Measurements from ENCODE around the gene ARFIP2. TPM values are rescaled to one million over a fixed set of nuclear protein-coding genes. Genes with fewer than 3 reads are reported as not detected.

Gene ARFIP2
- total and polyA plus RNA-seq, 8 donors: 30.5 to 92.0 (median 38.6) TPM

DNA sequence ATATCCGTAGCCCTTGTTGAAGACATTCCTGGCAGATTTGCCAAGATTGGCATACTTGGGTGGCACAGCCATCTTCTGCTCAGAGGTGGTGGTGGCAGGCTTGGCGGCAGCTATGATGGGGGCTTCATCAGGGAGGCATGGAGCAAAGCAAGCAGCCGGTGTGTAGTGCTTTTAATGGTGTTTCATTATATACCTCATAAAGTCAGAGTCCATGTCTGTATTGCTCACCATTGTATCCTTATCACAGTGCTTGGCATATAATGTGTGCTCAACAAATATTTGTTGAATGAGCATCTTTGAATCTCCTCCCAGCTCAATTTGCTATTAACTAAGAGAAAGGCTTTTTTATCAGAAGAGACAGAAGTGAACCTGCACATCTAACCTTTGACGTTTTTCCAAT lies 8.2 kb upstream of the ARFIP2 start:
- no peak overlapping the region for H3K4me3 ChIP-seq
- H3K27me3 ChIP-seq: no peaks in the 10 kb centered on the region
- WGBS, 2 donors: 60 to 61% methylated on average over 4 of the region's 4 CpGs
- peak in 1 of 4 donors; percentile 35 for ATAC-seq
- TF ChIP-seq, protein P1, sequence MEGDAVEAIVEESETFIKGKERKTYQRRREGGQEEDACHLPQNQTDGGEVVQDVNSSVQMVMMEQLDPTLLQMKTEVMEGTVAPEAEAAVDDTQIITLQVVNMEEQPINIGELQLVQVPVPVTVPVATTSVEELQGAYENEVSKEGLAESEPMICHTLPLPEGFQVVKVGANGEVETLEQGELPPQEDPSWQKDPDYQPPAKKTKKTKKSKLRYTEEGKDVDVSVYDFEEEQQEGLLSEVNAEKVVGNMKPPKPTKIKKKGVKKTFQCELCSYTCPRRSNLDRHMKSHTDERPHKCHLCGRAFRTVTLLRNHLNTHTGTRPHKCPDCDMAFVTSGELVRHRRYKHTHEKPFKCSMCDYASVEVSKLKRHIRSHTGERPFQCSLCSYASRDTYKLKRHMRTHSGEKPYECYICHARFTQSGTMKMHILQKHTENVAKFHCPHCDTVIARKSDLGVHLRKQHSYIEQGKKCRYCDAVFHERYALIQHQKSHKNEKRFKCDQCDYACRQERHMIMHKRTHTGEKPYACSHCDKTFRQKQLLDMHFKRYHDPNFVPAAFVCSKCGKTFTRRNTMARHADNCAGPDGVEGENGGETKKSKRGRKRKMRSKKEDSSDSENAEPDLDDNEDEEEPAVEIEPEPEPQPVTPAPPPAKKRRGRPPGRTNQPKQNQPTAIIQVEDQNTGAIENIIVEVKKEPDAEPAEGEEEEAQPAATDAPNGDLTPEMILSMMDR (IDR thresholded peaks at IDR 0.05): no peak
- H3K27ac ChIP-seq: no peak overlapping the region
- intact Hi-C loops (cut with DNase I): no loop called here
- H3K36me3 ChIP-seq: peaks cover 0 to 10% (median 0%) of the 10 kb centered on the region in 3 donors
- H3K4me1 ChIP-seq: no peaks in the 10 kb centered on the region
- DNase-seq: no peak
- FAIRE-seq: no peak
- no peaks in the 10 kb centered on the region for H3K9me3 ChIP-seq

DNA sequence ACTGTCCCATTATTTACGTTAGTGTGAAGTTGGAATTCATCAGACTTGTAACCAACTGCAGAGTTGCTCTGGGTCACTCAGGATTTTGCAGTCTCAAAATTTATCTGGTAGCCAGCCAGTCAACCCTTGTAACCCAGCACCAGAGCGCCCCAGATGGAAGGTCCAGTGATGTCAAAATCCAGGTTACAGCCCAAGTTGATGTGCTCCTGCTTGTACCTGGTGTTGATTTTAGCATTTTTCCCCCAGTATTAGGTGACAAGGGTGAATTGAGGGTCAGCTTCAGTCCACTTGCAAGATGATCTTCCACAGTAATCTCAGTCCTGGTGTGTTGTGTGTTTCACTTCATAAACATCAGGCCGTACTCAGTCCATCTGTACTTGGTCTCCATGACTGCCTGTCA lies 7.7 kb upstream of the ARFIP2 start:
- no peaks in the 10 kb centered on the region for H3K9me3 ChIP-seq
- no peaks in the 10 kb centered on the region for H3K4me1 ChIP-seq
- DNase-seq: no peak
- H3K4me3 ChIP-seq: no peak overlapping the region
- no peak for ATAC-seq
- FAIRE-seq: no peak
- WGBS, 2 donors: 92 to 97% methylated on average over 3 of the region's 3 CpGs
- TF ChIP-seq, protein P1 (IDR thresholded peaks at IDR 0.05): no peak
- intact Hi-C loops (cut with DNase I): no loop called here
- H3K36me3 ChIP-seq: peaks cover 0 to 10% (median 0%) of the 10 kb centered on the region in 3 donors
- no peaks in the 10 kb centered on the region for H3K27me3 ChIP-seq
- no peak overlapping the region for H3K27ac ChIP-seq

DNA sequence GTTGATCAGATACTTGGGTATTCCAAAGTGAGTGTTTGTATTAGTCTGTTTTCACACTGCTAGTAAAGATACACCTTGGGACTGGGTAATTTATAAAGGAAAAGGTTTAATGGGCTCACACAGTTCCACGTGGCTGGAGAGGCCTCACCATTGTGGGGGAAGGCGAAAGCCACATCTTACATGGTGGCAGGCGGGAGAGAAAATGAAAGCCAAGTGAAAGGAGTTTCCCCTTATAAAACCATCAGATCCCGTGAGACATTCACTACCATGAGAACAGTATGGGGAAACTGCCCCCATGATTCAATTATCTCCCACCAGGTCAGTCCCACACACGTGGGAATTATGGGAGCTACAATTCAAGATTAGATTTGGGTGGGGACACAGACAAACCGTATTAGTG lies 7.2 kb upstream of the ARFIP2 start:
- Histone ChIP-seq H3K4me1 (no peaks in the 10 kb centered on the region), H3K27ac (no peak overlapping the region), H3K9me3 (no peaks in the 10 kb centered on the region), H3K4me3 (no peak overlapping the region), H3K36me3 (peaks cover 0 to 5% (median 5%) of the 10 kb centered on the region in 3 donors), H3K27me3 (no peaks in the 10 kb centered on the region)
- TF ChIP-seq, protein P1 (IDR thresholded peaks at IDR 0.05): no peak
- WGBS, 2 donors: 90 to 95% methylated on average over 6 of the region's 6 CpGs
- no peak for ATAC-seq
- FAIRE-seq: no peak
- intact Hi-C loops (cut with DNase I): no loop called here
- DNase-seq: no peak

DNA sequence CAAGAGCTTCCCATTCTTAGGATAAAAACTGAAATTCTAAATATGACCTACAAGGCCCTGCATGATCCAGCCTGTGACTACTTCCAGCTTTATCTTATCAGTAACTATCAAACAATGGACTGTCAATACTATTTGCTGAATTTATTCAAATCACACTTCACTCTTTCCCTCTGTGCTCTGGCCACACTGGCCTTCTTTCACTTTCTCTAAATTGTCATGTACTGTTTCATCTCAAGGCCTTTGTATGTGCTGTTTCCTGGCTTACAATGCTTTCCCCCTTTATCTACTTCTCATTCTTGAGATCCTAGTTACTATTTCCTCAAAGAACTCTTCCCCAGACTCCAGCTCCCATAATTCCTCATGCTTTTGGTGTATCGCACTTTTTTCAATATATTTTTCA lies 5.8 kb upstream of the ARFIP2 start:
- FAIRE-seq (no peak), DNase-seq (no peak), ATAC-seq (no peak)
- TF ChIP-seq, protein P1 (IDR thresholded peaks at IDR 0.05): no peak
- intact Hi-C loops (cut with DNase I): no loop called here
- peaks cover 6 to 12% (median 9%) of the 10 kb centered on the region in 3 donors for H3K4me1 ChIP-seq
- no peak overlapping the region for H3K27ac ChIP-seq
- H3K27me3 ChIP-seq: no peaks in the 10 kb centered on the region
- no peaks in the 10 kb centered on the region for H3K9me3 ChIP-seq
- no peak overlapping the region for H3K4me3 ChIP-seq
- H3K36me3 ChIP-seq: peaks cover 0 to 8% (median 5%) of the 10 kb centered on the region in 3 donors
- 90 to 98% methylated on average over 1 of the region's 1 CpG for WGBS, 2 donors

DNA sequence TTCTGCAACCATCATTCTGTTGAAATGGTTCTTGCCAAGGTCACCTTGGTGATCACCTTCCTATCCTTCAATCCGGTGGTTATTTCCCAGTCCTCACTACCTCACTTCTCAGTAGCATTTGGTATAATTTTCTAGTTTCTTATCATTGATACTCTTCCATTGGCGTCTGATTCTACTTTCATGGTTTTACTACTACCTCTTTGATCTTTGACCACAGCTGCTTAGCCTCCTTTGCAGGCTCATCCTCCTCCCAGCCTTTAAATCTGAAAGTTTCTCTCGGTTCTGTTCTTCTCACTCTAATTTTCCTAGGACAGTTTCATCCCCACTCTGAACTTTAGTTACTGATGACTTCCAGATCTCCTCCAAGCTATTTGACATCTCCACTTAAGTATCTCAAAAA lies 5.1 kb upstream of the ARFIP2 start:
- no peak for ATAC-seq
- TF ChIP-seq, protein P1 (IDR thresholded peaks at IDR 0.05): no peak
- FAIRE-seq: no peak
- intact Hi-C loops (cut with DNase I): no loop called here
- Histone ChIP-seq H3K4me1 (peaks cover 7 to 14% (median 9%) of the 10 kb centered on the region in 3 donors), H3K4me3 (no peak overlapping the region), H3K27ac (no peak overlapping the region), H3K36me3 (peaks cover 0 to 8% (median 5%) of the 10 kb centered on the region in 3 donors), H3K9me3 (no peaks in the 10 kb centered on the region), H3K27me3 (no peaks in the 10 kb centered on the region)
- WGBS, 2 donors: 78 to 91% methylated on average over 3 of the region's 3 CpGs
- no peak for DNase-seq
